Camera-type eye (tissue), 1 donor: Measurements from ENCODE around the gene UBA5. TPM values are rescaled to one million over a fixed set of nuclear protein-coding genes. Genes with fewer than 3 reads are reported as not detected.

ENCODE experiments used
- total RNA-seq: library from RNA; depleted of rRNA; stranded (reverse); fragments of >200 nt; gene quantifications from one replicate; pipeline ENCODE4 v1.2.3, GENCODE V29; 2014

Gene UBA5
- total RNA-seq: 84.9 TPM

GRCh38 chr3:132660052-132660810, at the start of gene UBA5:
Gene UBA5 (plus strand): TSS chr3:132660329. CDS start chr3:132660538, 209 bp downstream.

GRCh38 chr3:132659365-132660051, 621 bp upstream of the UBA5 start, which contains the start of gene ACAD11:
Gene ACAD11 (minus strand): TSS chr3:132659809. CDS start chr3:132659751, 58 bp downstream.

GRCh38 chr3:132722165-132723023, 62.3 kb downstream of the UBA5 start, which contains the start of gene NPHP3:
Gene NPHP3 (minus strand): TSS chr3:132722409. CDS start chr3:132722355, 54 bp downstream.

Other genes with a start within 250 kb of the UBA5 start
- 88.2 TPM for gene DNAJC13, start 242.8 kb upstream of the UBA5 start, total RNA-seq
- gene ACKR4, start 63.1 kb upstream of the UBA5 start, total RNA-seq: 6.6 TPM
- 40.5 TPM for gene ACAD11, start 520 bp upstream of the UBA5 start, total RNA-seq
- 48.4 TPM for gene NPHP3, start 62.1 kb downstream of the UBA5 start, total RNA-seq